Endometrium (tissue), 2 donors: ENCODE data around the gene ZBTB44.
"Not testable (repeated sequence)": the region's sequence is repeated elsewhere in the genome, so short reads cannot be mapped to it uniquely, and the experiment has no call there.

Source experiments
- FAIRE-seq: peaks from 2 replicates; lab custom pipeline; 2012; peaks lifted over from hg19 to GRCh38; lab: Jason Lieb, UNC
- donor health status: control.
- donor health status: control.

Gene ZBTB44

GRCh38 chr11:130313383-130314183 is 1.1 kb downstream of the ZBTB44 start:
- FAIRE-seq, result peak; percentile 65

- no peak for FAIRE-seq
These were observed 2.7 kb downstream of the ZBTB44 start for GRCh38 chr11:130312046-130312445.

GRCh38 chr11:130310622-130311021 is 4.1 kb downstream of the ZBTB44 start:
- no peak for FAIRE-seq

DNA sequence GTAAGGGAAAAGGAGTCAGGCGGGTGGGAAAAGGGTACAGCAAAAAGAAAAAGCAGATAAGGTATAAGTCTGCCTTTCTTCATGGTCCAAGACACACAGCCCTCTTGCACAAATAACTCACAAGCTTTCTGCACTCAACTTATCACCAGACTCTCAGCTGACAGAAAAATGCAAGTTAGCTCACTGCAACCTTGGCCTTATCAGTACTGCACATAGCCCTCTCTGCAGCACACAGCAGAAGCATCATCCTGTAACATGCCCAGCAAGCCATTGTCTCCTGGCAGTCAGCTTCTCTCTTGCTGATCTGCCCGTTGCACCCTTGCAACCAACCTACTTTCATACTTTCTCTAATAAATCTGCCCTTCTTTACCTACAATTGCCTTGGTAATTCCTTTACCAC is 5.8 kb downstream of the ZBTB44 start:
- FAIRE-seq, result no peak

DNA sequence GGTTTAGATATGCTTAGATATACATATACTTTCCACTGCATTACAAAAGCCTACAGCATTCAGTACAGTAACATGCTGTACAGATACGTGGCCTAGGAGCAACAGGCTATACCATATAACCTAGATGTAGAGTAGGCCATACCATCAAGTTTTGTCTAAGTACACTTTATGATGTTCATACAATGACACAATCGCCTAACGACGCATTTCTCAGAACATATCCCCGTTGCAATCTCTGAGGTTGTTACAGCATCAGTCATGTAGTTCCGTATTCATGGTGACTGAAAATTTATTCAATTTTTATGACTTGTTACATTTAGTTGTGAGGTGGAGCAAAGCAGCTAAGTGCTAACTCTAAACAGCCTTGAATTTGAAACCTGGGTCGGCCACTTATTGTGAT is 6.7 kb downstream of the ZBTB44 start:
- FAIRE-seq, result no peak

- no peak for FAIRE-seq
These were observed 10.1 kb downstream of the ZBTB44 start for GRCh38 chr11:130304651-130305050.

GRCh38 chr11:130301002-130301401 is 13.7 kb downstream of the ZBTB44 start:
- no peak for FAIRE-seq

DNA sequence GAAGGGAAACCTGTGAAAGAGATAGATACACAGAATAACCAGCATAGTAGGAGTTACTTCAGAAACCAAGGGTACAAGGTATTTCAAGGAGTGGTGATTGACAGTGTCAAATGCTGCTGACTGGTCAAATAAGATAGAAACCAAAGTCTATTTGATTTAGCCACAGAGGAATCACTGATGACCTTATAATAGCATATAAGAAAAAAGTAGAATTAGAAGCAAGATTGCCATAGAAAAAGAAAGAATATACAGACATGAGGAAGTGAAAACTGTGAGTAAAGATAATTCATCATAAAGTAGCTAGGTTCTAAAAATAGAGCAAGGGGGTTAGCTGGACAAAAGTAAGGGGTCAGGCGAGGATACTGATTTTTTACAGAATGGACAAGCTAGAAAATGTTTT is 14.2 kb downstream of the ZBTB44 start:
- no peak for FAIRE-seq

DNA sequence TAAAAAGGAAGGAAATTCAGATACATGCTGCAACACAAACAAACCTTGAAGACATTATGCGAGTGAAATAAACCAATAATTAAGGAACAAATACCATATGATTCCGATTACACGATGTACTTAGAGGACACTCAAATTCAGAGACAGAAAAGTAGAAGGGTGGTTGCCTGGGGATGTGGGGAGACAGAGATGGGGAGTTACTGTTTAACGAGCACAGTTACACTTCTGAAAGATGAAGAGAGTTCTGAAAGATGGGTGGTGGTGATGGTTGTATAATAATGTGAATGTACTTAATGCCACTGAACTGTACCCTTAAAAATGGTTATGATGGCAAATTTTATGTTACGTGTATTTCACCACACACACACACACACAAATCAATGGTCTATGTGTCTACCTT is 14.7 kb downstream of the ZBTB44 start:
- FAIRE-seq, result no peak

GRCh38 chr11:130295657-130296056 is 19.1 kb downstream of the ZBTB44 start:
- no peak for FAIRE-seq

DNA sequence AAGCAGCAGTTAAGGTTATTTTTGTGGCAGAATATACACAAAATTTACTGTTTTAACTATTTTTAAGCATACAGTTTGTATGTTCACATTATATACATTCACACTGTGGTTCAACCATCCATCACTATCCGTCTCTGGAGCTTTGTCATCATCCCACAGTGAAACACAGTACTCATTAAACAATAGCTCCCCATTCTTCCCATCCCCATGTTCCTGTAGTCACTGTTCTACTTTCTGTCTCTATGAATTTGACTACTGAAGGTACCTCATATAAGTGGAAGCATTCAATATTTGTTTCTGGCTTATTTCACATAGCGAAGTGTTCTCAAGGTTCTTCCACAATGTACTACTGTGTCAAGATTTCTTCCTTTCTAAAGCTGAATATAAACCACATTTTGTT is 32.6 kb downstream of the ZBTB44 start:
- no peak for FAIRE-seq

DNA sequence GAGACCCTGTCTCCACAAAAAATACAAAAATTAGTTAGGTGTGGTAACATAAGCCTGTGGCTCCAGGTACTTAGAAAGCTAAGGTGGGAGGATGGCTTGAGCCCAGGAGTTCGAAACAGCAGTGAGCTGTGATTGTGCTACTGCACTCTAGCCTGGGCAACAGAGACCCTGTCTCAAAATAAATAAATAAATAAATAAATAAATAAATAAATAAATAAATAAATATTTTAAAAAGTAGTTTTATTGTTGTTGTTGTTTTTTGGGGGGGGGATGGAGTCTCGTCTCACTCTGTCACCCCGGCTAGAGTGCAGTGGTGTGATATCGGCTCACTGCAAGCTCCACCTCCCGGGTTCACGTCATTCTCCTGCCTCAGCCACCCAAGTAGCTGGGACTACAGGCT is 33.4 kb downstream of the ZBTB44 start:
- FAIRE-seq, result not testable (repeated sequence)

- no peak for FAIRE-seq
These were observed 34.7 kb downstream of the ZBTB44 start for GRCh38 chr11:130279989-130280388.

DNA sequence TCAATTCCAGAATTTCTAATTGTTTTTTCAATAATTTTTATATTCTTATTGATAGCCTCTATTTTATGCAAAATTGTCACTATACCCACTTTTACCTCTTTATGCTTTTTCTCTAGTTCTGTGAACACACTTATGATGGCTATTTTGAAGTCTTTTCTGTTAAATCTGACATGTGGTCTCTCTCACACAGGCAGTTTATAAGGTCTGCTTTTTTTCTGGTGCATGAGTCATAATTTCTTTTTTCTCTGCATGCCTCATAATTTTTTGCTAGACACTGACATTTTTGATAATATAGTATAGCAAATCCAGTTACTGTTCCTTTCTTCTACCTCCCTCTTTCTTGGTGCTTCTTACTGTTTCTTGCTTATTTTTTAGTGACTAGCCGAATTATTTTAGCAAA is 36.0 kb downstream of the ZBTB44 start:
- no peak for FAIRE-seq

GRCh38 chr11:130278151-130278550 is 36.6 kb downstream of the ZBTB44 start:
- no peak for FAIRE-seq

- FAIRE-seq, result peak; percentile 84
These were observed 42.4 kb downstream of the ZBTB44 start for GRCh38 chr11:130272336-130272735.

DNA sequence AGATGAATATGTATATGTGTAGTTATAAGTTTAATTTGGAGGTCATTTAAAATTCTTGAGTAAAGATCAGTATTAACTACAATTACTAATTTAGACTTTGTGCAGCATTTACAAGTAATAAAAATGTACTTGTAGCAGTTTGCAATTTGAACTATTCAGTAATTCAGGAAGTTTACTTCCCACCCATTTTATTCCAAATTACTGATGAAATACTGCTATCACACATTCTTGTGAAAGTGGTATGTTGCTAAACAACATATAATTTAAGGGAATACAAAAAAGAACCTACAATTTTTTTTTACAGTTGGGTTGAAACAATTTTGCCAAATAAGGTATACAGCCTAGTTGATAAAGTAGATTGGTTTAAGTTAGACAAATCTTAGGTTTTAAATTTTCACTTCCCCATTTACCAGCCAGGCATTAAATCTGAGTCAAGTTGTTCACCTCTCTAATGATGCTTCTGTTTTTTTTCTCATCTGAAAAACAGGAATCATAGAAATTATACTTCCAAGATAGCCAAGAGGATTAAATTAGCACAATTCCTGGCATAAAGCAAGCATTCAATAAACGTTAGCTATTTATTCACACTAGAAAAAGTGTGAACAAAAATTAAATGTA is 45.3 kb downstream of the ZBTB44 start:
- FAIRE-seq, result no peak

GRCh38 chr11:130263351-130263750 is 51.4 kb downstream of the ZBTB44 start:
- no peak for FAIRE-seq

- FAIRE-seq, result no peak
These were observed 52.3 kb downstream of the ZBTB44 start for GRCh38 chr11:130262424-130262823.

DNA sequence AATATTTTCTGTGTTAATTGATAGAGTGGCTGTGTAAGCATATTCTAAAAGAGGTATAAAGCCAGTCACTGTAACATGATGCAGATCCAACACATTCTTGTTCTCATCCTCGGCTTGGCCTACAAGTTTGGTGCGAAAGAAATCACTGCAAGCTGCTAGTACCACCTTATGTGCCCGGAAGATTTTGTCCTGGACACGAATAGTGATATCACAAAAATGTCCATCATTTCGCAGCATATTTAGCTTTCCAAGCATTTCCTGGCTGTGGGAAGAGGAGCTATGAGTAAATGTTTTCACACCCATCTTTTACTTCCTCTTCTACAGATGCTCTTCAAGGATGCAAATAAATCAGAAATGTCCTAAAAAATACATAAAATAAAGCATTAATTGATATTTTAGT is 53.1 kb downstream of the ZBTB44 start:
- FAIRE-seq, result no peak

DNA sequence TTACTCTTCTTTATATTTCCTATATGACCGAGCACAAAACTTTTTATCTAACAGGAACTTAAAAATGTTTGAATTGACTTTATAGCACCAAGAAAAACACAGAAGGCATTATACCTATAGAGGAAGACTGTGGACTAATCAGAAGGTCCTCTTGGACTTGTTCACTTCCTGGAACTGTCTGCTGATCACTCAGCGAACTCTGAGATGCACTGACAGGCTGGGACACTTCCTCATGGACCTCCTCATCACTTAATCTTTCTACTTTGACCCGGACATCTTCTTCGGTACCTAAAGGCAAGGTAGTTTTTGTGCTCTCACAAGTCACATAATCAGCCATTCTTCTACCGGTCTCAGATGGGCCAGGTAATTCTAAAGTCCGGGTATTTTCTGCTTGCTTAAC is 54.0 kb downstream of the ZBTB44 start:
- FAIRE-seq, result no peak

DNA sequence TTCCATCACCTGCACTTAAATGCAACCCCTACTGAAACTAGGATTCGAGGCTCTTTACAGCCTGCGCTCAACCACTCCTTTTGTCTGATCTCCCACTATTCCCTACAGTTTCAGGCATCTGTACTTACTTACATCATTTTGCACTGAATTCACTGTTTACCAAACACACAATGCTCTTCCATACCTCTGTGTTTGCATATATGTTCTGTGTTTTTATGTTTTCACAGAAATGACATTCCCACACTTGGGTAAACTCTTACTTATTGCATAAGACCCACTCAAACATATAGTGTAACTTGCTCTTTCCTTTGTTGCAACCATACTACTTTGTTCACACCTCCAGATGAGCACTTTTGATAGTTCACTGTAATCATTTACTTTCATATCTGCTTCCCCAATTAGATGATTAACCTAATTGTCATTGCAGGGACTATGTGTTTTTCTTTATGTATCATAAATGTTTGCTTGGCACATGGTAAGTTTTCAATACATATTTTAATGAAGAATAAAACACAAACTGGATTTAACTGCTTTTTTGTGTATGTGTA is 54.6 kb downstream of the ZBTB44 start:
- no peak for FAIRE-seq

- FAIRE-seq, result not testable (repeated sequence)
These were observed 63.0 kb downstream of the ZBTB44 start for GRCh38 chr11:130251763-130252162.

DNA sequence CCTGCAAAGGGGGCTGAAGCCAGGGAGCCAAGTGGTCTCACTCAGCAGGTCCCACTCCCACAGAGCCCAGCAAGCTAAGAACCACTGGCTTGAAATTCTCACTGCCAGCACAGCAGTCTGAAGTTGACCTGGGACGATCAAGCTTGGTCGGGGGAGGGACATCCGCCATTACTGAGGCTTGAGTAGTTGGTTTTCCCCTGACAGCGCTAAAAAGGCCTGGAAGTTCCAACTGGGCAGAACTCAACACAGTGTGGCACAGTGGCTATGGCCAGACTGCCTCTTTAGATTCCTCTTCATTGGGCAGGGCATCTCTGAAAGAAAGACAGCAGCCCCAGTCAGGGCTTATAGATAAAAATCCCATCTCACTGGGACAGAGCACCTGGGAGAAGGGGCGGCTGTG is 64.8 kb downstream of the ZBTB44 start:
- not testable (repeated sequence) for FAIRE-seq
